Cardiac muscle cell (in vitro differentiated cells and primary cell): ENCODE results near the gene FABP7. TPM values are rescaled to one million over a fixed set of nuclear protein-coding genes. Genes with fewer than 3 reads are reported as not detected.
A peak's percentile ranks its signal among the peaks of the same experiment; 100 is the strongest.
"Not testable (repeated sequence)": the region's sequence is repeated elsewhere in the genome, so short reads cannot be mapped to it uniquely, and the experiment has no call there.

Experiments used
- DNase-seq, 2 donors: peaks; one replicate each; pipeline versions ENCODE4 v3.0.0 to v3.0.0-alpha.2; 2010 to 2017; ENCODE audit warnings: low read depth in 1 of 2, low spot score in 1 of 2
- H3K27ac ChIP-seq: fragments of 200-600 bp; sonication (generic); 2 replicates; pipeline ENCODE4 v1.5.1; 2016
- H3K27me3 ChIP-seq: fragments of 200-600 bp; sonication (generic); 2 replicates; pipeline ENCODE4 v1.6.0; 2016; ENCODE audit warnings: control low read depth
- H3K36me3 ChIP-seq: fragments of 200-600 bp; sonication (generic); 2 replicates; pipeline ENCODE4 v1.5.1; 2016; ENCODE audit warnings: control low read depth
- H3K4me1 ChIP-seq: fragments of 200-600 bp; sonication (generic); 2 replicates; pipeline ENCODE4 v1.8.1; 2017; ENCODE audit warnings: low read depth, mild to moderate bottlenecking, mixed run types
- H3K4me3 ChIP-seq: fragments of 200-600 bp; sonication (generic); 2 replicates; pipeline ENCODE4 v1.5.1; 2016; ENCODE audit warnings: mild to moderate bottlenecking
- H3K9me3 ChIP-seq: fragments of 200-600 bp; sonication (generic); 2 replicates; pipeline ENCODE4 v1.5.1; 2017; ENCODE audit warnings: low read depth, mild to moderate bottlenecking, control low read depth
- CTCF ChIP-seq: IDR thresholded peaks from 2 replicates; pipeline ENCODE4 v1.5.1; 2012; ENCODE audit warnings: low read depth, mild to moderate bottlenecking, low read length
- polyA plus RNA-seq: library from polyadenylated mRNA; unstranded; fragments of >200 nt; fragmentation: Nextera tagmentation; extraction: Ambion mirVana; gene quantifications from 2 replicates; pipeline ENCODE4 v1.2.1, GENCODE V29; 2016
- total RNA-seq: library from RNA; depleted of rRNA; stranded (reverse); fragments of >200 nt; gene quantifications from 2 replicates; pipeline ENCODE4 v1.2.3, GENCODE V29; 2016

Gene FABP7
- total and polyA plus RNA-seq, 2 experiments from 2014 or later = 2.2 to 6.4 TPM

- Histone ChIP-seq H3K9me3 (no peaks in the 10 kb centered on the region), H3K4me3 (no peak overlapping the region), H3K27ac (no peak overlapping the region), H3K4me1 (no peaks in the 10 kb centered on the region), H3K27me3 (no peaks in the 10 kb centered on the region), H3K36me3 (no peaks in the 10 kb centered on the region)
- no peak for TF ChIP-seq CTCF
- no peak for DNase-seq
Observed at GRCh38 chr6:122735582-122735981, 43.9 kb upstream of the FABP7 start.

DNA sequence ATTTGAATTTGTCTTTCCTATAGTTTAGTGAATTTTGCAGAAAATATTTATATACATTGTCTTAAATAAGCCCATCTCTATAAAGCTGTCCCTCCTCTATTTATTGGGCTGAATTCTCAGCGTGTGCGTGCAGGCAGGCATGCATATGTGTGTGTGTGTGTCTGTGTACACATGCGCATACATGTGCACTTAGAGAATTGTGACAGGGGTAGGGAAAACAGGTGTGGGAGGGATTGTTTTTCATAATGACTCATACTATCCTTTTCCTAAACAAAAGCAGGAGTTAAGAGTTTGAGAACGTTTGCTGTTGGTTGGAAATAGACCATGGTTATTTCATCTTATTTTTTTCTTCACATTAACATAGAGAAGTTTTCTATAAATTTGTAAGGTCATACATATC, 43.4 kb upstream of the FABP7 start:
- H3K36me3 ChIP-seq = no peaks in the 10 kb centered on the region
- H3K27ac ChIP-seq = no peak overlapping the region
- no peaks in the 10 kb centered on the region for H3K9me3 ChIP-seq
- H3K4me3 ChIP-seq = no peak overlapping the region
- H3K27me3 ChIP-seq = no peaks in the 10 kb centered on the region
- TF ChIP-seq CTCF = no peak
- DNase-seq = no peak
- H3K4me1 ChIP-seq = no peaks in the 10 kb centered on the region

DNA sequence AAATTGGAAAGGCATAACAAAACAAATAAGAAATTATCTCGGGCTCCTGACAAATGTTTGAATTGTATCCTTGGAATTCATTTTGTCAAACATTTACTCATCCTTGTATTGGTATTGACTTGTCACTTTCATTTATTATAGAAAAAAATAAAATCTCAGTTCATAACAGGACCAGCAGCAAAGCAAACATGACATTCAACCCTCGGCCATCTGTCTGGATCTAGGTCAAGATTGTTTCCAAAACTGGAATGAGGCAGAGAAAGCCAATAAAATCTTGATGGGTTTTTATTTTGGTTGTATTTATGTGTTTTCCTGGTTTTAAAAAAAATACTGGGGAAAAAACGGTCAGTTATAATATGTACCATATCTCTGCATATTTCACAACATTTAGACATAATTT, 42.9 kb upstream of the FABP7 start:
- Histone ChIP-seq H3K4me3 (no peak overlapping the region), H3K36me3 (no peaks in the 10 kb centered on the region), H3K4me1 (no peaks in the 10 kb centered on the region), H3K27me3 (no peaks in the 10 kb centered on the region), H3K9me3 (no peaks in the 10 kb centered on the region), H3K27ac (no peak overlapping the region)
- no peak for DNase-seq
- TF ChIP-seq CTCF = no peak

DNA sequence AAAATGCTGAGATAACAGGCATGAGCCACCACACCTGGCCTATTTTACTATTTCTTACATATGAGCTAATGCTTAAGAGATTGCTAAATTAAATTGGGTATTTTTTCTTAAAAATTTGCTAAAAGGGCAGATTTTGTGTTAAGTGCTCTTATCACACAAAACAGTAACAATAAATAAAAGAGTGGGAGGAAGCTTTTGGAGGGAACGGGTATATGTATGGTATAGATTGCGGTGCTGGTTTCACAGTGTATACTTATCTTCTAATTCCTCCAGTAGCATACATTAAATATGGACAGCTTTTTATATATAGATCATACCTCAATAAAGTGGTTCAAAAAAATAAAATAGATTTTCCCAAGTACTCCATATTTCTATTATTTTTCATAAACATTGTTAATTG, 39.4 kb upstream of the FABP7 start:
- no peak for TF ChIP-seq CTCF
- Histone ChIP-seq H3K4me3 (no peak overlapping the region), H3K27ac (no peak overlapping the region), H3K36me3 (no peaks in the 10 kb centered on the region), H3K9me3 (no peaks in the 10 kb centered on the region), H3K27me3 (no peaks in the 10 kb centered on the region), H3K4me1 (no peaks in the 10 kb centered on the region)
- no peak for DNase-seq

- H3K27me3 ChIP-seq = no peaks in the 10 kb centered on the region
- H3K36me3 ChIP-seq = no peaks in the 10 kb centered on the region
- H3K9me3 ChIP-seq = no peaks in the 10 kb centered on the region
- H3K4me1 ChIP-seq = no peaks in the 10 kb centered on the region
- H3K27ac ChIP-seq = no peak overlapping the region
- DNase-seq = no peak
- no peak overlapping the region for H3K4me3 ChIP-seq
- no peak for TF ChIP-seq CTCF
Observed at GRCh38 chr6:122740936-122741335, 38.6 kb upstream of the FABP7 start.

GRCh38 chr6:122744247-122744646, 35.3 kb upstream of the FABP7 start:
- peak; percentile 42 for TF ChIP-seq CTCF

GRCh38 chr6:122744856-122745255, 34.7 kb upstream of the FABP7 start:
- H3K27me3 ChIP-seq, H3K9me3 ChIP-seq, H3K36me3 ChIP-seq, DNase-seq, H3K4me1 ChIP-seq, H3K4me3 ChIP-seq, H3K27ac ChIP-seq: not testable (repeated sequence)

More at GRCh38 chr6:122744247-122744646, 35.3 kb upstream of the FABP7 start:
- H3K27me3 ChIP-seq, H3K9me3 ChIP-seq, H3K36me3 ChIP-seq, H3K27ac ChIP-seq, H3K4me1 ChIP-seq, H3K4me3 ChIP-seq: not testable (repeated sequence)
- peak; percentile 16 to 41 for DNase-seq
